MG63 (cell line): Measurements from ENCODE around the gene HCN3. TPM values are rescaled to one million over a fixed set of nuclear protein-coding genes. Genes with fewer than 3 reads are reported as not detected.

ENCODE experiments used
- DNase-seq: peaks from one replicate; pipeline ENCODE4 v3.0.0-alpha.2; 2020
- H3K27me3 ChIP-seq: fragments of 250-450 bp; sonication (Bioruptor Pico); 2 replicates; pipeline ENCODE4 v1.5.1; 2020; ENCODE audit warnings: mild to moderate bottlenecking, moderate library complexity
- H3K36me3 ChIP-seq: fragments of 250-450 bp; sonication (Bioruptor Pico); 2 replicates; pipeline ENCODE4 v1.5.1; 2020; ENCODE audit warnings: mild to moderate bottlenecking, moderate library complexity
- H3K4me3 ChIP-seq: fragments of 250-450 bp; sonication (Bioruptor Pico); 2 replicates; pipeline ENCODE4 v1.5.1; 2020; ENCODE audit warnings: mild to moderate bottlenecking, moderate library complexity
- H3K9me3 ChIP-seq: fragments of 250-450 bp; sonication (Bioruptor Pico); 2 replicates; pipeline ENCODE4 v1.5.1; 2020; ENCODE audit warnings: mild to moderate bottlenecking, moderate library complexity
- total RNA-seq: library from RNA; depleted of rRNA; stranded (reverse); fragments of >200 nt; shearing (Covaris generic); gene quantifications from 2 replicates; pipeline ENCODE4 v1.2.3, GENCODE V29; 2014; ENCODE audit warnings: low replicate concordance; rRNA removed

Gene HCN3
- total RNA-seq, 1 experiment from 2014 or later, result 1.2 TPM

DNA sequence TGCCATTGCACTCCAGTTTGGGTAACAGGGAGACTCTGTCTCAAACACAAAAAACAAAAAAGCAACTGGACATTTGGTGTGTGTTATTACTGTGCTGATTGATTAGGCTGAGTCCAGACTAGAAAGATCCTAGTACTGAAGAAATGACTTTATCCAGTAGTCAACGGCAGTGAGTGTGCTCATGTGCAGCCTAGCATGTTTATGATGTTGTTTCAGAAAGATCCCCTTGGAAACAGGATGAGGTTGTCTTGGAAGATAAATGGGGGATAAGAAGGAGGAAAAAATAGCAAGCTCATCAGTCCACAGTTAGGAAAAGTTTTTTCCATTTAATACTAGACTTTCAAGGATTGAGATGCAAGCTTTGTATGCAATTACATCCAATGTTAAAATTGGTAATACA lies 57.7 kb downstream of the HCN3 start:
- H3K36me3 ChIP-seq, result peaks cover 54% of the 10 kb centered on the region
- no peaks in the 10 kb centered on the region for H3K27me3 ChIP-seq
- no peak overlapping the region for H3K4me3 ChIP-seq
- no peaks in the 10 kb centered on the region for H3K9me3 ChIP-seq
- DNase-seq, result no peak

Other genes with a start within 250 kb of the HCN3 start
- not detected in 2 replicates for gene DCST2, start 243.7 kb upstream of the HCN3 start, total RNA-seq
- gene DCST1, start 243.6 kb upstream of the HCN3 start, total RNA-seq, result not detected in 2 replicates
- 189 and 285 TPM in 2 replicates for gene ADAM15, start 226.1 kb upstream of the HCN3 start, total RNA-seq
- gene EFNA4, start 213.7 kb upstream of the HCN3 start, total RNA-seq, result 12.0 and 13.0 TPM in 2 replicates
- 0.64 and 3.0 TPM in 2 replicates for gene EFNA3, start 198.6 kb upstream of the HCN3 start, total RNA-seq
- gene EFNA1, start 149.6 kb upstream of the HCN3 start, total RNA-seq, result 0.37 and 4.1 TPM in 2 replicates
- gene SLC50A1, start 141.6 kb upstream of the HCN3 start, total RNA-seq, result 25.9 and 56.9 TPM in 2 replicates
- 48.9 TPM in 1 of 2 replicates, not detected in the other for gene DPM3, start 136.9 kb upstream of the HCN3 start, total RNA-seq
- 220 and 236 TPM in 2 replicates for gene KRTCAP2, start 104.2 kb upstream of the HCN3 start, total RNA-seq
- not detected in 2 replicates for gene TRIM46, start 103.6 kb upstream of the HCN3 start, total RNA-seq
- 9.1 and 11.0 TPM in 2 replicates for gene THBS3, start 69.6 kb upstream of the HCN3 start, total RNA-seq
- 97.2 and 100 TPM in 2 replicates for gene MTX1, start 68.8 kb upstream of the HCN3 start, total RNA-seq
- 7.7 and 9.2 TPM in 2 replicates for gene ENTREP3, start 22.0 kb upstream of the HCN3 start, total RNA-seq
- 116 TPM in 2 replicates for gene SCAMP3, start 15.1 kb upstream of the HCN3 start, total RNA-seq
- 21.8 and 28.3 TPM in 2 replicates for gene CLK2, start 4.0 kb upstream of the HCN3 start, total RNA-seq
- not detected in 2 replicates for gene PKLR, start 24.0 kb downstream of the HCN3 start, total RNA-seq
- gene FDPS, start 31.4 kb downstream of the HCN3 start, total RNA-seq, result 267 and 286 TPM in 2 replicates
- gene RUSC1, start 43.4 kb downstream of the HCN3 start, total RNA-seq, result 22.9 and 27.0 TPM in 2 replicates